MM.1S (cell line): ENCODE results near the gene PIGP.

Source experiments
- DNase-seq: peaks from one replicate; pipeline ENCODE4 v3.0.0-alpha.2; 2015
- H2AFZ ChIP-seq: fragments of 300-600 bp; sonication (generic); 2 replicates; pipeline ENCODE4 v1.6.0; 2016; ENCODE audit warnings: antibody characterized with exemption, low read length
- H3F3A ChIP-seq: fragments of 300-600 bp; sonication (generic); 2 replicates; pipeline ENCODE4 v1.6.1; 2016; ENCODE audit warnings: mild to moderate bottlenecking, antibody characterized with exemption, low read length, moderate library complexity, mixed read lengths; ENCODE audit not compliant: insufficient read depth
- H3K27ac ChIP-seq: fragments of 300-600 bp; sonication (generic); 2 replicates; pipeline ENCODE4 v1.5.1; 2016; ENCODE audit warnings: mild to moderate bottlenecking, low read length
- H3K27me3 ChIP-seq: fragments of 300-600 bp; sonication (generic); replicated peaks from 2 replicates; pipeline ENCODE4 v1.6.0; 2016; ENCODE audit warnings: low read length; ENCODE audit not compliant: insufficient read depth
- H3K36me3 ChIP-seq: fragments of 300-600 bp; sonication (generic); replicated peaks from 2 replicates; pipeline ENCODE4 v1.6.1; 2016; ENCODE audit warnings: mild to moderate bottlenecking, low read length, mixed read lengths; ENCODE audit not compliant: insufficient read depth
- H3K4me1 ChIP-seq: fragments of 300-600 bp; sonication (generic); 2 replicates; pipeline ENCODE4 v1.6.1; 2016; ENCODE audit warnings: low read length, mixed read lengths
- H3K4me2 ChIP-seq: fragments of 300-600 bp; sonication (generic); 2 replicates; pipeline ENCODE4 v1.6.0; 2016; ENCODE audit warnings: low read depth, low read length
- H3K4me3 ChIP-seq: fragments of 300-600 bp; sonication (generic); 2 replicates; pipeline ENCODE4 v1.5.1; 2016; ENCODE audit warnings: low read length, mixed read lengths
- H3K79me2 ChIP-seq: fragments of 300-600 bp; sonication (generic); 2 replicates; pipeline ENCODE4 v1.6.1; 2016; ENCODE audit warnings: mixed run types, low read length, mixed read lengths
- H3K9ac ChIP-seq: fragments of 300-600 bp; sonication (generic); 2 replicates; pipeline ENCODE4 v1.6.1; 2016; ENCODE audit warnings: low read length, mixed read lengths
- H3K9me2 ChIP-seq: fragments of 300-600 bp; sonication (generic); replicated peaks from 2 replicates; pipeline ENCODE4 v1.6.1; 2016; ENCODE audit warnings: mild to moderate bottlenecking, low read length, mixed read lengths; ENCODE audit not compliant: insufficient read depth
- H3K9me3 ChIP-seq: fragments of 300-600 bp; sonication (generic); replicated peaks from 2 replicates; pipeline ENCODE4 v1.6.1; 2016; ENCODE audit warnings: mild to moderate bottlenecking, low read length, mixed read lengths; ENCODE audit not compliant: insufficient read depth
- H4K20me1 ChIP-seq: fragments of 300-600 bp; sonication (generic); 2 replicates; pipeline ENCODE4 v1.6.1; 2016; ENCODE audit warnings: mild to moderate bottlenecking, low read length, moderate library complexity, mixed read lengths; ENCODE audit not compliant: insufficient read depth
- EZH2 ChIP-seq: fragments of 300-600 bp; sonication (generic); optimal IDR thresholded peaks from 2 replicates; pipeline ENCODE3; 2017; ENCODE audit warnings: low read depth, mild to moderate bottlenecking, antibody characterized with exemption, low read length, mixed read lengths
- EZH2phosphoT487 ChIP-seq: fragments of 300-600 bp; sonication (generic); IDR thresholded peaks from 2 replicates; pipeline ENCODE4 v1.6.1; 2018; ENCODE audit warnings: antibody characterized with exemption, low read length
- TF ChIP-seq, protein P1 (sequence below): fragments of 300-600 bp; sonication (generic); IDR thresholded peaks from 2 replicates; pipeline ENCODE4 v1.5.1; 2016; ENCODE audit warnings: antibody characterized with exemption, low read length, mixed read lengths

The PIGP gene

DNA sequence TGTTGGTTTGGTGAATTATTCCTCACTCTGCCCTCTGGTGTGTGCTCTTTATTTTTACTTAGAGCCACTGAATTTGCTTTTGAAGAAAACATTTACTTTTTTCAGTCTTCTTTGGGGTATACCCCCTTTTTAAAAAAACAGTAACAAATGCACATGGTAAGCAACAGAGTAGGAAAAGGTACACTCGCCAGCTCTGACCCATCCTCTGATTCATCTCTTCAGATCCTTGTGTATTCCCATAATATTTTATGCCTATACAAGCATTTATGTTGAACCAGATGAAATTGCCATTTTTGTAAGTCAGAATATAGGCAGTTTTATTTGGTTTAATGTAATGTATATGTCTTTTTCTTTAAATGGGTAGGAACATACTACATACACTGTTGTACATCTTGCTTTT, 28.5 kb upstream of the PIGP start:
- no peak for DNase-seq
- Histone ChIP-seq H3F3A (no peaks in the 10 kb centered on the region), H3K9me2 (no peaks in the 10 kb centered on the region), H3K36me3 (no peaks in the 10 kb centered on the region), H3K27me3 (no peaks in the 10 kb centered on the region), H3K4me1 (no peaks in the 10 kb centered on the region), H3K4me2 (no peak overlapping the region), H3K9ac (no peak overlapping the region), H3K4me3 (no peak overlapping the region), H2AFZ (no peak overlapping the region), H3K79me2 (no peaks in the 10 kb centered on the region), H3K27ac (no peak overlapping the region), H3K9me3 (no peaks in the 10 kb centered on the region), H4K20me1 (no peaks in the 10 kb centered on the region)
- TF ChIP-seq, protein P1, sequence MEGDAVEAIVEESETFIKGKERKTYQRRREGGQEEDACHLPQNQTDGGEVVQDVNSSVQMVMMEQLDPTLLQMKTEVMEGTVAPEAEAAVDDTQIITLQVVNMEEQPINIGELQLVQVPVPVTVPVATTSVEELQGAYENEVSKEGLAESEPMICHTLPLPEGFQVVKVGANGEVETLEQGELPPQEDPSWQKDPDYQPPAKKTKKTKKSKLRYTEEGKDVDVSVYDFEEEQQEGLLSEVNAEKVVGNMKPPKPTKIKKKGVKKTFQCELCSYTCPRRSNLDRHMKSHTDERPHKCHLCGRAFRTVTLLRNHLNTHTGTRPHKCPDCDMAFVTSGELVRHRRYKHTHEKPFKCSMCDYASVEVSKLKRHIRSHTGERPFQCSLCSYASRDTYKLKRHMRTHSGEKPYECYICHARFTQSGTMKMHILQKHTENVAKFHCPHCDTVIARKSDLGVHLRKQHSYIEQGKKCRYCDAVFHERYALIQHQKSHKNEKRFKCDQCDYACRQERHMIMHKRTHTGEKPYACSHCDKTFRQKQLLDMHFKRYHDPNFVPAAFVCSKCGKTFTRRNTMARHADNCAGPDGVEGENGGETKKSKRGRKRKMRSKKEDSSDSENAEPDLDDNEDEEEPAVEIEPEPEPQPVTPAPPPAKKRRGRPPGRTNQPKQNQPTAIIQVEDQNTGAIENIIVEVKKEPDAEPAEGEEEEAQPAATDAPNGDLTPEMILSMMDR: no peak

DNA sequence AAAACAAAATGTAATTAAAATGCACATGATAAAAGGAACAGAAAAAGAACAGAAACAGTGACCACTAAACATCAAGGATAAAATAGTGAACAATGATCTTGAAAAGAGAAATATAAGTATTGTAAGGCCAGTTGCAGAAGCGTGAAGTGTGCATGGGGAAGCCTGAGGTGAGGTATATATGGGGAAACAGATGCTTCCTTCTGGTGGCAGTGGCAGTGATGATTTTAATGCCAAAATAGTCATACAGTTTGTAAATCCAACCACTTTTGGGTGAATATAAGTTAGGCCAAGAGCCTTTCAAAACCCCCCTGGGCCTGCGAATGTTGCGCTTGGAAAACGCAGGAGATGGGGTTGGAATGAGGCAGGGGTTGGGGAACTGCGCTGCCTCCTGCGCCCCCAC, 27.4 kb upstream of the PIGP start:
- no peak overlapping the region for H3K4me3 ChIP-seq
- DNase-seq: no peak
- no peak overlapping the region for H3K9ac ChIP-seq
- H3K27me3 ChIP-seq: no peaks in the 10 kb centered on the region
- H3K27ac ChIP-seq: no peak overlapping the region
- H4K20me1 ChIP-seq: no peaks in the 10 kb centered on the region
- no peak for TF ChIP-seq EZH2phosphoT487
- TF ChIP-seq, protein P1: no peak
- no peak for TF ChIP-seq EZH2
- H2AFZ ChIP-seq: no peak overlapping the region
- H3K36me3 ChIP-seq: no peaks in the 10 kb centered on the region
- H3K79me2 ChIP-seq: no peaks in the 10 kb centered on the region
- H3F3A ChIP-seq: no peaks in the 10 kb centered on the region
- H3K4me1 ChIP-seq: no peaks in the 10 kb centered on the region
- no peaks in the 10 kb centered on the region for H3K9me2 ChIP-seq
- no peak overlapping the region for H3K4me2 ChIP-seq
- no peaks in the 10 kb centered on the region for H3K9me3 ChIP-seq

DNA sequence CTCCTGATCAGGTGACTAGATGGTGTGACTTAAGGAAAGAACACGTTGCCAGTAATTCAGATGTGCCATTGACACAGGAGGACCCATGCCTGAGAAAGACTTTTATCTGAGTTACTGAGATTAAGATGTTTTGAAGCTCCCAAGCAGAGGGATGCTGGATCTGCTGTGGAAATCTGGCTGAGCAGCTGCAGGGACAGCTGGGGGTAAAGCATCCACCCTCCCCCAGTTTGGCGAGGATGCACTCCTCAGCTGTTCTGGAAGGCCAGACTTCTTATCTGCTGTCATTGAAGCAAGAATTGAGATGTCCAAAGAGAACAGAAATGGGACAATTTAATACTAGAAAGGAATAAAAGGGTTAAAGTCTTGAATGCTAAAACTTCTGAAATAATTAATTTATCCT, 25.9 kb upstream of the PIGP start:
- no peaks in the 10 kb centered on the region for H3K36me3 ChIP-seq
- no peaks in the 10 kb centered on the region for H3K9me3 ChIP-seq
- no peak overlapping the region for H3K4me3 ChIP-seq

More for the DNA sequence above, 25.9 kb upstream of the PIGP start:
- H3K79me2 ChIP-seq: no peaks in the 10 kb centered on the region
- no peak overlapping the region for H3K9ac ChIP-seq
- H3F3A ChIP-seq: no peaks in the 10 kb centered on the region
- DNase-seq: no peak
- H3K9me2 ChIP-seq: no peaks in the 10 kb centered on the region
- no peak overlapping the region for H3K27ac ChIP-seq
- H2AFZ ChIP-seq: no peak overlapping the region
- H3K4me2 ChIP-seq: no peak overlapping the region
- no peaks in the 10 kb centered on the region for H4K20me1 ChIP-seq
- TF ChIP-seq EZH2phosphoT487 (no peak), EZH2 (no peak)
- TF ChIP-seq, protein P1: no peak
- H3K4me1 ChIP-seq: no peaks in the 10 kb centered on the region
- H3K27me3 ChIP-seq: no peaks in the 10 kb centered on the region
